Dedifferentiated amniotic fluid mesenchymal stem cell (primary cell): ENCODE results near the gene CCL24.
"Not testable (repeated sequence)": the region's sequence is repeated elsewhere in the genome, so short reads cannot be mapped to it uniquely, and the experiment has no call there.

Experiments used
- DNase-seq: peaks from one replicate; pipeline ENCODE4 v3.0.0-alpha.2; 2016; ENCODE audit errors: extremely low spot score

Gene CCL24

GRCh38 chr7:75819711-75820110 lies 6.1 kb upstream of the CCL24 start:
- DNase-seq = no peak

GRCh38 chr7:75818472-75818871 lies 4.9 kb upstream of the CCL24 start:
- no peak for DNase-seq

GRCh38 chr7:75817116-75817515 lies 3.5 kb upstream of the CCL24 start:
- DNase-seq = no peak

- DNase-seq = no peak
These were observed 1.9 kb upstream of the CCL24 start for GRCh38 chr7:75815418-75816064.

GRCh38 chr7:75814407-75814947 lies 871 bp upstream of the CCL24 start:
- no peak for DNase-seq

- no peak for DNase-seq
These were observed 522 bp downstream of the CCL24 start for GRCh38 chr7:75813084-75813483.

GRCh38 chr7:75811894-75812678 lies 1.5 kb downstream of the CCL24 start:
- no peak for DNase-seq

GRCh38 chr7:75809396-75809795 lies 4.2 kb downstream of the CCL24 start:
- no peak for DNase-seq

- DNase-seq = no peak
These were observed 5.5 kb downstream of the CCL24 start for GRCh38 chr7:75808106-75808505.

GRCh38 chr7:75807452-75807851 lies 6.2 kb downstream of the CCL24 start:
- DNase-seq = no peak

GRCh38 chr7:75806560-75807307 lies 6.9 kb downstream of the CCL24 start:
- DNase-seq = no peak

- no peak for DNase-seq
These were observed 8.9 kb downstream of the CCL24 start for GRCh38 chr7:75804705-75805104.

GRCh38 chr7:75804004-75804403 lies 9.6 kb downstream of the CCL24 start:
- no peak for DNase-seq

- DNase-seq = no peak
These were observed 11.1 kb downstream of the CCL24 start for GRCh38 chr7:75802552-75802821.

- no peak for DNase-seq
These were observed 14.8 kb downstream of the CCL24 start for GRCh38 chr7:75798770-75799169.

GRCh38 chr7:75796420-75796819 lies 17.2 kb downstream of the CCL24 start:
- DNase-seq = no peak

- no peak for DNase-seq
These were observed 17.7 kb downstream of the CCL24 start for GRCh38 chr7:75795831-75796285.

- DNase-seq = no peak
These were observed 19.9 kb downstream of the CCL24 start for GRCh38 chr7:75793676-75794075.

GRCh38 chr7:75792567-75792966 lies 21.0 kb downstream of the CCL24 start:
- not testable (repeated sequence) for DNase-seq

- no peak for DNase-seq
These were observed 24.2 kb downstream of the CCL24 start for GRCh38 chr7:75789361-75789924.

GRCh38 chr7:75788154-75788847 lies 25.3 kb downstream of the CCL24 start:
- DNase-seq = not testable (repeated sequence)

- not testable (repeated sequence) for DNase-seq
These were observed 30.5 kb downstream of the CCL24 start for GRCh38 chr7:75783058-75783457.
